ENCODE data around the gene ARAP1.
A peak's percentile ranks its signal among the peaks of the same experiment; 100 is the strongest.

Gene ARAP1

GRCh38 chr11:72762641-72763304 lies 10.6 kb upstream of the ARAP1 start:
- no peak for DNase-seq (ENCODE audit: low spot score)

DNA sequence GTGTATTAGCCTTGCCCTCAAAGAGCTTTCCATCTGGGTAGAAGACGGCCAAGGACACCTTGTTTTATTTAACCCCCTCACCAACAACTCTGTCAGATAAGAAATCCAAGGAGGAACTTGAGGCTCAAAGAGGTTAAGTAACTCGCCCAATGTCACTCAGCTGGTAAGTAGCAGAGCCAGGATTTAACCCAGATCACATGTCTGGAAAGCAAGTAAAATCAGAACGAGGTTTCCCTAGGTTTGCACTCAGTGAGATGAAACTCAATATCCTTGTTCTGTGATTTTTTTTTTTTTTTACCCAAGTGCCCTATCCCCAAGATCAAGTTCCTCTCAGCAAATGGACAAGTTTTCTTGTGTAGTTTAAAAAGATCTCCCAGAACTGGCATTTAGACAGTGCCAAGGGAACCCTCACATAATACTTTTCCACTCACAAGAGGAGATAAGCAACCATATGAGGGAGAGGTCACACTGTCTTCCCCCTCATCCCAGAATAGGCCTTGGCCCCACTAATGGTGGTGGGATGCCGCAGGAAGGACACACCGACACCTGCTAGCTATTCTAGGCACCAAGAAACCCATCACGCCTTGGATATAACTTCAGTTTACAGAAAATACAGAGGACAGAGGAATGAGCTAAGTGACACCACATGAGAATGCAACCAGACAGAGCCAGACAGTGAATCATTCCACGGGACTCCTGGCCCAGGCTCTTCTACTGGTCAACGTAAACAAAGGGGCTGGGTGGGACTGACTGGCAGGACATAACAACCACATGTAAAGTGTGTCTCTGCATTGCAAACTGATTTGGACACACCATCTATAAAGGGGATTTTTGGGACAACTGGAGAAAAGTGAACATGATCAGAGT lies 8.6 kb upstream of the ARAP1 start:
- no peak for DNase-seq (ENCODE audit: low spot score)

GRCh38 chr11:72759468-72759985 lies 7.3 kb upstream of the ARAP1 start:
- no peak for DNase-seq (ENCODE audit: low spot score)

GRCh38 chr11:72758690-72759389 lies 6.6 kb upstream of the ARAP1 start:
- no peak for DNase-seq (ENCODE audit: low spot score)

GRCh38 chr11:72758304-72758689 lies 6.1 kb upstream of the ARAP1 start:
- no peak for DNase-seq (ENCODE audit: low spot score)

DNA sequence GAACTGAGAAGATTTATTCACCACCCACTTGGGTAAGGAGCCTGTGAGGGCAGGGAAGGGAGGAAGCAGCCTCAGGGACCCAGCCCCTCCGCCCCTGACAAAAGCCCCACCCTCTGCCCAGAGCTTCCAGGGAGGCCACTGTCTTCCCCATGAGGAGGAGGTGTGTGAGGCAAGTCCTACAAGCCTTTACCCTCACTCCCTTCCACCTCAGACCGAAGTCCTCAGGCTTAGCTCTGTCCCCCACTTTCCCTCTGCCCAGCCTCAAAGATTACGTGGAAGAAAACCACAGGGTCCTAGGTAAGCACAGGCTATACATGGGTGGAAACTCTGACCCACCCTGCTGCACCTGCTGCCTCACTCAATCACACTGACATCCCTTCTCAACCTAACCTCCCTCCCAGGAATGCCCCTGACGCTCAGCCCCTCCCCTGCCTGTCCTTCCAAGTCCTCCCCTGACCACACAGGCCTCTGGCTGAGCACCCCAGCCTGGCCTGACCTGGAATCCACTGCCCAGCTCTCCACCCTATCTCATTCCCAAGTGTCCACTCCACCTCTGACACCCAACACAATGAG lies 3.6 kb upstream of the ARAP1 start:
- DNase-seq (ENCODE audit: low spot score): no peak

DNA sequence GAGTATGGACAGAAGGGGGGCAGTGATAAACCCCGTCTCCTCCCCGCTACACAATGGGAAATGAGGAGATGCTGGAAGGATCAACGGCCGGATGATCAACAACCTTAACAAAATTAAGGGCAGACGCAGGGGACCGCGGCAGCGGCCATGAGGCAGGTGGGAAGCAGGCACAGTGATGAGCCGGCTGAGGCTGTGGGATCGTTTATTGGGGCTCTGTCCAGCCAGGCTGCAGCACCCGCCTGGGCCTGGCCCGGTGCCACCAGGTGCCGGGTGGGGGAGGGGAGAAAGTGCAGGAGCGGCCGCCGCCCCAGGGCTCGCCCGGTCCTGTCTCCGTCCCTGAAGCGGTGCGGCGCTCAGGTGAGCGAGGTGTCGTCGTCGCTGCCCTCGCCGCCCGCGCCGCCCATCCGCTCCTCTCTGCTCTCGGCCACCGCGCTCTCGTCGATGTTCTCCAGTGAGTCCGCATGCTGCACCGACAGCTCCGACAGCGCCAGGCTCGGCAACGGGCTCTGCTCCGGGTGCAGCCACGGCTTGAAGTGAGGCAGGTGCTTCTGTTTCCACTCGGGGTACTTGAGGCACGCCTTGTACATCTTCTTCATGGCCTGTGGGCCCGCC lies 2.4 kb upstream of the ARAP1 start:
- no peak for DNase-seq (ENCODE audit: low spot score)

DNA sequence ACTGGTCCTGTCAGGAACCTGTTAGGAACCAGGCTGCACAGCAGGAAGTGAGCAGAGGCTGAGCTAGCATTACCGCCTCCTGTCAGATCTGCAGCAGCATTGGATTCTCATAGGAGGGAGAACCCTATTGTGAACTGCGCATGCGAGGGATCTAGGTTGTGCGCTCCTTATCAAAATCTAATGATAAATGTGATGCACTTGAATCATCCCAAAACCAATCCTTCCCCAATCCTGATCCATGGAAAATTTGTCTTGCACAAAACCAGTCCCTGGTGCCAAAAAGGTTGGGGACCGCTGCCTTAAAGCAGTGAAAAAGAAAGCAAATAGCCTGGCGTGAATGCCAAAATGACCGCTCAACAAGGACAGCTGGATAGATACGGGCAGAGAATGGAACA lies 1.9 kb upstream of the ARAP1 start:
- no peak for DNase-seq (ENCODE audit: low spot score)

DNA sequence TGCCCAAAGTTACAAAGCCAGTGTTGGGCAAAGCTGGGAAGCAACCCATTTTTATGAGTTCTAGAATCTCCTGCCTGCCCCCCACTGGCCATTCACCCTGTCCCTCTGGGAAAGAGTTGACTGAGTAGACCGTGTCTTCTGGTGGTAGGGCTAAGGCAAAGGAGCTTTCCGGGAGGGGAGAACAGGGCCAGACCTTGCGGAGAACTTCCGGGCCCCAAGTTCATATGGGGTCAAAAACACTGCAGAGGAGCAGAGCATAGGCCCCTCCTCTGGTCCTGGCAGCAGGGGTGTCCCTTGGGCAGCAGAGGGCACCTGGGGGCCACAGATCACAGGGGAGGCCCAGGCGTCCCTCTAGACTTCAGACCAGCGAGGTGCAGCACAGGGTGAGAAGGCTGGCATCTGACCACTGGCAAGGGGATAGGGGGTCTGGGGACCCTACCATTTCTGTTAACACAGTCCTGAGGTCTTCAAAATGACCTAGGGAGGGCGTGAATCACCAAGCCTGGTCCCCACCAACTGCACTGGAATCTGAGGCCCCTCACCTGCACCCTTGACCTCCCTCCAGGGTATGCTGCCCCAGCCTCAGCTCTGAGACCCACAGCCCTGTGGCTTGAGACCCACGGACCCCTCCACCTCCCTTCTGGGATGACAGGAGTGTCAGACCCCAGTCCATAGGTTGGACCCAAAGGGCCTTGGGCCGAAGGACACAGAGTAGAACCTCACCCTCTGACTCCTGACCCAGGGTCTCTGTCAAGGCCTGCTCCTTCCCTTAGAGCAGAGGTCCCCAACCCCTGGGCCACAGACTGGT lies 1.3 kb upstream of the ARAP1 start:
- DNase-seq (ENCODE audit: low spot score): peak; percentile 32

DNA sequence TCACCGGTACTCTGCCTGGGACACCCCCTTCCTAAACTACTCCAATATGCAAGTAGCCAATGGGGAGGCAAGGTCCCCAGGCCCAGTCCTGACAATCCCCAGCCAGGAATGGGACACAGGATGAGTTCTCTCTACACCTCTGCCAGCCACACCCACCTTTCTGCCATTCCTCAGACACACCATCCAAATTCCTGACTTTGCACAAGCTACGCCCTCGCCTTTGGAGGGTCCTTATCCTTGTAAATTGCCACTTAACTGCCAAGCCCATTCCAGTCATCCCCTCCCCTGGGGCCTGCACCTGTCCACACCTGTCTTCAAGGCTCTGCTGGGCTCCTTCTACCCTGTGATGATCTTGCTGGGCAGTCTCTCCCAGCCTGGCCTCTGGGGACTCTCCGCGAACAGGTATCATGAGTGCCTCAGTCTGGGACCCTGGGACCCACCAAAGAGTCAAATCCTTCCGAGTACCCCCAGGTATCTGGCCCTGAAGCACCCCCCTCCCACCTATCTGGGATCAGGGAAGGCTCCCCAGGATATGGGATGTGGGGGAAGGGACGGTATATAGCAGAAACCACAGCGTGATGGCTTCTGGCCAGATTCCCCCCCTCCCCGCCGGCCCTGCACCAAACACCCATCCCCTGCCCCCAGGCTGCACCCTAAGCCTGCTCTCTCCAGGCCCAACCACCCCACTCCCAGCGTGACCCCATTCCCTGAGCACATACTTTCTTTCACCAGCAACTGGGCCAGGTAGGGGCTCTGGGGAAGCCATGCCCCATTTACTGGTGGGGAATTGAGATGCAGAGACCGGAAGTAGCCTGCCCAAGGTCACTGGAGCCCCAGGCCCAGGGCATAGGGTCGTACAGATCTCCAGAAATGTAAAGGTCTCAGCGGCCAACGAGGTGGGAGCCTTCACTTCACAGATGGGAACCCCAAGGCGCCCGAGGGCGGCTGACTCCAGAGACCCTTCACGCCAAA lies 806 bp downstream of the ARAP1 start:
- DNase-seq (ENCODE audit: low spot score): no peak

- DNase-seq (ENCODE audit: low spot score): no peak
Measured at GRCh38 chr11:72750556-72751115, 1.6 kb downstream of the ARAP1 start.

DNA sequence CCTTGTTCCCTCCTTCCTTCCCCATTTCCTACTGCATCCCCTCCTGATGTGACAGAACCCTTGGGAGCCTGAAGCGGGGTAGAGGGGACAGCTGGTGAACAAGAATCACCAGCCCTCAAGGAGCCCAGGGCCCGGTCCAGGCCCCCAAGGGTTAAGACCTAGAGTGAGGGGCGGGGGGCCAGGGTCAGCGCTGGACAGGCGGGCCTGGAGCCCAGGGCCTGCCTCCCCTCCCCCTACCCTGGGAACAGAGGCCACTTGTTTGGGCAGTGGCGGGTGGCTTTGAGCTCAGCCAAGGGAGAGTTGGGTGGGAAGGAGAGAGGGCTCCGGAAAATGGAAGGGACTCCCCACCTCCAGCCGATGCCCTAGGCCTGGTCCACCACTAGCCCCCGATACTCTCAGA lies 2.1 kb downstream of the ARAP1 start:
- DNase-seq (ENCODE audit: low spot score): peak; percentile 87

- no peak for DNase-seq (ENCODE audit: low spot score)
Measured at GRCh38 chr11:72747289-72747855, 4.8 kb downstream of the ARAP1 start.

DNA sequence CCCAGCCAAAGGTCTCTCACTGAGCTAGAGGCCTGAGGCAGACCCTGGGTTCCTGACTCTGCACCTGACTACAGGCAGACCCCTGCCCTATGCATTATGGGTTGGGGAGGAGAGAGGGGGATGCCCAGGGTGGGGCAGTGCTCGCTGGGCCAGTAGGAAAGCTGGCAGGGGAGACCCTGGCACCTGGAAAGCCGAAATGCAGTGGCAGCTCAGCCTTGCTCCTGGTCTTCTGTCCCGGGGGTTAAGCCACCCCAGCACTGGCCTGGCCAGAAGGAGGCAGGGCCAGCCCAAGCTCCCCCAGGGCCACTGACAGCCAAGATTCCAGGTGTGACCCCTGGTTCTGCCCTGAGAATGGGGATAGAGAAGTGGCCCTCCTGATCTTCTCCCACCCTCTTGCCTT lies 5.4 kb downstream of the ARAP1 start:
- DNase-seq (ENCODE audit: low spot score): no peak

DNA sequence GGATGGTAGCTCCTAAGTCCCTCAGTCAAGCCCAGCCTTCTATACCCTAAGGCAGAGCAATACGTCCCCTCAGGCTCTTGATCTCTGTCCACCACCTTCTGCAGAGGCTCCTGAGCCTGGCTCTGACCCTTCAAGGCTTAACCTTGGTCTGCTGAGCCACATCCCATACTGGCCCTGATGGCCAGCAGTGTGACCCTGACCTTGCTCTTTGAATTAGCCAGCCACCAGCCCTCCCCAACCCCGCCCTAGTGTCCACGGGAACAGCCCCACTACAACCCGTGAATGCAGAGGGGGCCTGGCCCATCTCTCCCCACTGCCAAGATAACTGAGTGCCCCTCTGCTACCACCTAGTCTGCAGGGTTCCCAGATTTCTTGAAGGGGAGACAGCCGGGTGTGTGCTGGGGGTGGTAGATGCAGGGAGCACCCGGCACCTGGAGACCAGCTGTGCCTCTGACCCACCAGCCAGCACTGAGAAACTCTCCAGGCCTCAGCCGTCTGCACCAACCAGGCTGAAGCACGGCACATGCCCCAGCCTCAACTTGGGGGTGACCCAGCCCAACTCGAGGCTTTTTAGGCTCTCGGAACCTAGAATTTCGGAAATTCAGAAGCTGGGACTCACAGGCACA lies 6.2 kb downstream of the ARAP1 start:
- DNase-seq (ENCODE audit: low spot score): no peak

DNA sequence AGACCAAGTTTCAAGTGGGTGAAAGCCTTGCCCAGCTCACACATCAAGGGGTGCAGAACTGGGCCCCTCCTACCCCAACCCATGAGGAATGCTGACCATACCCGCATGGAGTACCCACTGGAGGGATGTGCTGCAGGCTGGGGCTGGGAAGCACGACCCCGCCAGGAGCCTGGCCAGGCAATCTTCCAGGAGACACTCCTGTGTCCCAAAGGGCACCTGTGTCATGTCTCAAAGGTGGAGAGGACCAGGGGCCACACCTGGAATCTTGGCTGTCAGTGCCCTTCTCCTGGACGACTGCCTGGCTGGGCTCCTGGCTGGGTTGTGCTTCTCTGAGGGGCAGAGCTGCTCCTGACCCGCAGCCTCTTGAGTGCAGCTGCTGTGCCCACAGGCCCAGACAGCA lies 6.7 kb downstream of the ARAP1 start:
- no peak for DNase-seq (ENCODE audit: low spot score)

- DNase-seq (ENCODE audit: low spot score): no peak
Measured at GRCh38 chr11:72744474-72744873, 7.7 kb downstream of the ARAP1 start.

- DNase-seq (ENCODE audit: low spot score): no peak
Measured at GRCh38 chr11:72743321-72744221, 8.6 kb downstream of the ARAP1 start.
